Measurements from ENCODE around the gene PYCR2.

GRCh38 chr1:225942574-225942973 lies 18.5 kb upstream of the PYCR2 start:
- TF ChIP-seq CTCF (IDR thresholded peaks at IDR 0.05): no peak
- no peak for TF ChIP-seq POLR2A (IDR thresholded peaks at IDR 0.05)

All from Peyer's patch (tissue), 4 donors.